Measurements from ENCODE around the gene CDO1. TPM values are rescaled to one million over a fixed set of nuclear protein-coding genes. Genes with fewer than 3 reads are reported as not detected.

CDO1 gene
- total and polyA plus RNA-seq, 9 of the 15 experiments (the other 6 are each of a cell fraction or from before 2014, with no cell fraction given) = 0.16 to 0.22 TPM; not detected in 7

DNA sequence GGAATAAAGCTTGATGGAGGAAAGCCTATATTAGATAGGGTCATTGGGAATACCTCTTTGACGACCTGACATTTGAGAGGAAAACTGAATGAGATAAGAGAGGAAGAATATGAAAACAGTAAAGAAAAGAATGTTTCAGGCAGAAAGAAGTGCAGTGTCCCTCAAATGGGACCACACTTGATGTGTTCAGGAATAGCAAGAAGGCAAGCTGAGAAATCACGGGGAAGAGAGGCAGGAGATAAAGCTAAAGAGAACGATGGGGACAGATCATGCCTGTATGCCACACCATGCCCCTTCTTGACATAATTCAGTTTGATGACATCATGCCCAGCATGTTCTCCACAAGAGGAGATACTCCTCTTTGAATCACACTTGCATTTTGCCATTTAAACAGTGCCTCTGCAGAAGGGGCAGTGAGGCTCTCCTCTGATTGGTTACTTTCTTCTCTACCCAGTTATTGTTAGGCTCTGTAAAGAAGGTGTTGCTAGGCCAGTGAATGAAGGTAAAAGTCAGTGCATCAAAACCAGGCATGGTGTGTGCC lies 32.9 kb upstream of the CDO1 start:
- in situ Hi-C loops (cut with MboI) = no loop called here
- 0 out of 2 replicates have a peak, but pooled peaks cover 2% of the 10 kb centered on the region for H3K9me3 ChIP-seq (replicated peaks; ENCODE audit: control insufficient read depth, insufficient read depth, low read depth, low read length)
- no TSS peak for BruUV-seq (replicated peaks)
- H3K27me3 ChIP-seq (ENCODE audit: control insufficient read depth in 2 of 2, insufficient read depth in 2 of 2, low read length in 2 of 2) = no peaks in the 10 kb centered on the region
- no peak overlapping the region for H3K4me3 ChIP-seq
- no peak overlapping the region for H3K9ac ChIP-seq (ENCODE audit: insufficient read depth in 1 of 2, low read depth in 2 of 2, low read length in 2 of 2)
- H3K36me3 ChIP-seq (ENCODE audit: control insufficient read depth, insufficient read depth, low read length) = no peaks in the 10 kb centered on the region
- H3K79me2 ChIP-seq (ENCODE audit: control insufficient read depth, insufficient read depth, low read length) = peaks cover 74% of the 10 kb centered on the region
- no peaks in the 10 kb centered on the region for H3K9me1 ChIP-seq (ENCODE audit: control insufficient read depth, insufficient read depth, low read length)
- H3K4me2 ChIP-seq (ENCODE audit: insufficient read depth, low read length) = no peak overlapping the region
- no peaks in the 10 kb centered on the region for H4K20me1 ChIP-seq (replicated peaks; ENCODE audit: control insufficient read depth, insufficient read depth, low read length)
- TF ChIP-seq ERF (CRISPR knock-in tag; IDR thresholded peaks at IDR 0.05) = no peak
- no peak for TF ChIP-seq MEIS2 (IDR thresholded peaks at IDR 0.05; ENCODE audit: partially characterized antibody)
- TF ChIP-seq, protein P1, sequence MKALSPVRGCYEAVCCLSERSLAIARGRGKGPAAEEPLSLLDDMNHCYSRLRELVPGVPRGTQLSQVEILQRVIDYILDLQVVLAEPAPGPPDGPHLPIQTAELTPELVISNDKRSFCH (CRISPR knock-in tag; IDR thresholded peaks at IDR 0.05) = no peak
- TF ChIP-seq, protein P1 (tag; IDR thresholded peaks at IDR 0.05) = no peak
- TF ChIP-seq XRCC3 (IDR thresholded peaks at IDR 0.05) = no peak
- TF ChIP-seq ZC3H11A (IDR thresholded peaks at IDR 0.05; ENCODE audit: low read depth, low read length) = no peak
- TF ChIP-seq MTA3 (IDR thresholded peaks at IDR 0.05; ENCODE audit: borderline replicate concordance) = no peak
- no peak for TF ChIP-seq ZNF311 (CRISPR knock-in tag; IDR thresholded peaks at IDR 0.05)
- TF ChIP-seq JUND (IDR thresholded peaks at IDR 0.05; ENCODE audit: borderline replicate concordance, low read depth, low read length) = no peak
- no peak for TF ChIP-seq JUND (tag; IDR thresholded peaks at IDR 0.05; ENCODE audit: borderline replicate concordance, low read depth, low read length)
- TF ChIP-seq CHCHD3 (CRISPR knock-in tag; IDR thresholded peaks at IDR 0.05) = no peak
- no peak for TF ChIP-seq PHTF2 (CRISPR knock-in tag; IDR thresholded peaks at IDR 0.05)
- no peak for TF ChIP-seq SPI1 (IDR thresholded peaks at IDR 0.05; ENCODE audit: borderline replicate concordance, low read depth, low read length)
- TF ChIP-seq C11orf30 (IDR thresholded peaks at IDR 0.05; ENCODE audit: low read depth) = no peak
- no peak for TF ChIP-seq CEBPB (tag; IDR thresholded peaks at IDR 0.05)
- no peak overlapping the region for H3K27ac ChIP-seq (ENCODE audit: extremely low read depth, low read depth, low read length)
- ATAC-seq = no peak; the same call in 1 of the 3 replicates
- CTCF ChIA-PET (ENCODE audit: low intra/inter-chr PET ratio) = no interaction called here
- no peak for DNase-seq (ENCODE audit: extremely low read depth in 1 of 4, low spot score in 3 of 4)
- POLR2A ChIA-PET = no interaction called here
- WGBS (ENCODE audit: insufficient coverage, low coverage, missing lambda C conversion rate) = 56% methylated on average over 3 of the region's 3 CpGs
- peaks cover 0 to 2% of the 10 kb centered on the region in 2 experiments; a peak in 1 of 5 replicates for H3K4me1 ChIP-seq (replicated peaks in 1 of 2; ENCODE audit: control insufficient read depth in 2 of 2, insufficient read depth in 2 of 2, low read length in 2 of 2)
- H2AFZ ChIP-seq (ENCODE audit: low read depth, low read length) = no peak overlapping the region
- no peak for FAIRE-seq
- intact Hi-C loops (cut with micrococcal nuclease) = loop anchor here (10.0 kb wide), 1 partner anchor 545 kb away; no protein-coding TSS in a partner anchor
